DMS153 treated with DMSO at 0.1 percent for 48 hours (cell line): ENCODE measurements around the gene DDX19B.
"Not testable (repeated sequence)": the region's sequence is repeated elsewhere in the genome, so short reads cannot be mapped to it uniquely, and the experiment has no call there.

Experiments used
- DNase-seq: peaks from one replicate; lab custom pipeline; 2025; ENCODE audit not compliant: unreplicated experiment; lab: John Stamatoyannopoulos, UW

Gene DDX19B

DNA sequence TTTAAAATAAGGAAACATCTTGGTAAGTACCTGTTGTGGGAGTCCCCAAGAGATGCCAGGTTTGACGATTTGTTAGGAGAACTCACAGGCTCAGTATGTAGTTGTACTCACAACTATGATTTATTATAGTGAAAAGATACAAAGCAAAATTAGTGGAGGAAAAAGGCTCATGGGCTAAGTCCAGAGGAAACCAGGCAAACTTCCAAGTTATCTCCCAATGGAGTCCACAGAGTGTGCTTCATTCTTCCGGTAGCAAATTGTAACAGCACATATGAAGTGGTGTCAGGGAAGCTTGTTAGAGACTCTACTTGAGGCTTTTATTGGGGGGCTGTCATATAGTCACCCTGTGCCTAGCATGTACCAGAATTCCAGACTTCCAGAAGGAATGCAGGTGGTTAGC lies 50.0 kb downstream of the DDX19B start:
- DNase-seq = no peak

GRCh38 chr16:70349783-70350182 lies 50.8 kb downstream of the DDX19B start:
- DNase-seq = no peak

DNA sequence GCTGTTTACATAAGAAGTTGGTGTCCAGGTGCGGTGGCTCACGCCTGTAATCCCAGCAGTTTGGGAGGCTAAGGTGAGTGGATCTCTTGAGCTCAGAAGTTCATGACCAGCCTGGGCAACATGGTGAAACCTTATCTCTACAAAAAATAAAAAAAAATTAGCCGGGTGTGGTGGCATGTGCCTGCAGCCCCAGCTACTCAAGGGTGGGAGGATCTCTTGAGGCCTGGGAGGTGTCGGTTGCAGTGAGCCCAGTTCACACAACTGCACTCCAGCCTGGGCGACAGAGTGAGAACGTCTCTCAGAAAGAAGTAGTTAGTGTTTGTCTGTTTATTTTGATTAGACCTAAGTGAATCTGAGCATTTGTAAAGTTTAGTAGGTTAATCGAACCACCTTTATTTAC lies 60.6 kb downstream of the DDX19B start:
- no peak for DNase-seq

- no peak for DNase-seq
These were observed 65.4 kb downstream of the DDX19B start for GRCh38 chr16:70364399-70364798.

DNA sequence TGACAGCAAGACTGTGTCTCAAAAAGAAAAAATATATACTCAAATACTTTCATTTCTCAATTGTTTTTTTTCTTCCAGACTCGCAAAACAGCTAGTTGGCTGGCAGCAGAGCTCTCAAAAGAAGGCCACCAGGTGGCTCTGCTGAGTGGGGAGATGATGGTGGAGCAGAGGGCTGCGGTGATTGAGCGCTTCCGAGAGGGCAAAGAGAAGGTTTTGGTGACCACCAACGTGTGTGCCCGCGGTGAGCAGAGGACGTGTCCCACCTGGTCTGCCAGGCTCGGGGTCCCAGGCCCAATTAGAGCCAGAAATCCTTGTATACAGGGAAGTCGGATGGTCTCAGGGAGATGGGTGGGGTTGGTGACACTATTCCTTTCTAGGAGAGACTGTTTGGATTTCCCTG lies 71.2 kb downstream of the DDX19B start:
- DNase-seq = not testable (repeated sequence)

GRCh38 chr16:70370924-70371323 lies 71.9 kb downstream of the DDX19B start:
- no peak for DNase-seq

DNA sequence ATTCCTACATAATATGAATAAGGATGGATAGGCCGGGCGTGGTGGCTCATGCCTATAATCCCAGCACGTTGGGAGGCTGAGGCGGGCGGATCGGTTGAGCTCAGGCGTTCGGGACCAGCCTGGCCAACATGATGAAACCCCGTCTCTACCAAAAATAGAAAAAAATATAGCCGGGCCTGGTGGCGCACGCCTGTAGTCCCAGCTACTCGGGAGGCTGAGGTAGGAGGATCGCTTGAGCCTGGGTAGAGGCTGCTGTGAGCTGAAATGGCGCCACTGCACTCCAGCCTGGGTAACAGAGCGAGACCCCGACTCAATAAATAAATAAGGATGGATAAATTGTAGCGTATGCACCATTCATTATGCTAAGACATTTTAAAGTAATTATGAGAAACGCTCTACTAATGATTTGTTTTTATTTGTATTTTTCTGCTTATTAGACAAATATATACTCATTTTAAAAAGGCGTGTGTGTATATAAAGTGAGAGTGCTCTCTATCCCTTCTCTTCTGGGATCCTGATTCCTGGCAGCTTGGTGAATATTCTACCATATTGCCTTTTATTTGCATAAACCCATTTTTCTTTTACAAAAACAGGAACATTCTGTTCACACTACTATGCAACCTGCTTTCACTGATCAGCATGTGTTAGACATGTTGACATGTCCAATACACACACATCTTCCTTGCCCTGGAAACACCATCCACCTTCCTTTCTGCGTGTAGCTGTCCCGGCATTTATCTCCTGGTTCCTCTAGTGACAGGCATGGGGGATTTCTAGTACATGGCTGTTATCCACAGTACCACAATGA lies 74.1 kb downstream of the DDX19B start:
- no peak for DNase-seq

DNA sequence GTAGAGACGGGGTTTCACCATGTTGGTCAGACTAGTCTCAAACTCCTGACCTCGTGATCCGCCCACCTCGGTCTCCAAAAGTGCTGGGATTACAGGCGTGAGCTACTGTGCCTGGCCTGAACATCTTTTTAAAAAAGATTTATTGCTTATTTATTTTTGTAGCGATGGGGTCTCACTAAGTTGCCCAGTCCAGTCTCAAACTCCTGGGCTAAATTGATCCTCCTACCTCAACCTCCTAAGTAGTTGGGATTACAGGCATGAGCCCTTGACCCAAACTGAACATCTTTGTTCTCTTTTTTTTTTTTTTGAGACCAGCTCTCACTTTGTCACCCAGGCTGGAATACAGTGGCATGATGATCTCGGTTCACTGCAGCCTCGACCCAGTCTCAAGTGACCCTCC lies 75.2 kb downstream of the DDX19B start:
- no peak for DNase-seq

GRCh38 chr16:70375636-70376611 lies 76.9 kb downstream of the DDX19B start:
- DNase-seq = no peak

- DNase-seq = no peak
These were observed 78.8 kb downstream of the DDX19B start for GRCh38 chr16:70377782-70378181.

- no peak for DNase-seq
These were observed 80.0 kb downstream of the DDX19B start for GRCh38 chr16:70378869-70379493.

GRCh38 chr16:70380248-70380918 lies 81.4 kb downstream of the DDX19B start:
- peak; percentile 10 for DNase-seq

GRCh38 chr16:70380919-70381603 lies 82.1 kb downstream of the DDX19B start:
- DNase-seq = peak; percentile 98

DNA sequence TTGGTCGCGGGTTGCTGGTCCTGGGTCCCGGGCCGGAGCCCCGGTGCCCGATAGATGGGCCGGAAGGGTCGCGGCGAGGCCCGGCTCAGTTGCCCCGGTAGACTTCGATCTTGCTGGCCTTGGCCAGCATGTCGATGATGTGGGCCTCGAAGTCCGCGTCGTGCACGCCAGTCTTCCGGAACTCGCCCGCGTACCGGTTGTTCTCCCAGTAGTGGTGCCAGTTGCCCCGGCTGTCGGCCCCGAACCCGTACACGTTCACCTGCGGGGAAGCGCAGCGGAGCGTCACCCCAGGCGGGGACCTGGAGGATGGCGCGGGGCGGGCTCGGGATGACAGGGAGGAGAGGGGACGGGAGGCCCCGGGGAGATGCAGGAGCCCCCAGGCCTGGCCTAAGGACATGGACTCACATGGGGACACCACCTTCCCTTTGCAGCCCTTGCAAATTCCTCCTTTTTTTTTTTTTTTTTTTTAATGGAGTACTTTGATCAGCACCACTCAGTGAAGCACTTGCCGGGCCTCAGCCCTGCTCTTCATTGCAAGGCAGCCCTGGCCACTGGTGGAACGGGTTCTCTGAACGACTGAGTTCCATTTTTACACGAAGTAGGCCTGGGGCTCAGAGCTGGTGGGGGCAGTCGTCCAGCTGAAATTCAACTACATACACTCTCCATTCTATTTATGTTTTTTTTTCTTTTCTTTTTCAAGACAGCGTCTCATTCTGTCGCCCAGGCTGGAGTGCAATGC lies 82.8 kb downstream of the DDX19B start:
- DNase-seq = no peak

GRCh38 chr16:70383421-70383960 lies 84.5 kb downstream of the DDX19B start:
- no peak for DNase-seq
